GM19438 (cell line): ENCODE measurements around the gene AGPAT2.
A peak's percentile ranks its signal among the peaks of the same experiment; 100 is the strongest.

ENCODE experiments used
- ATAC-seq: cut with Tn5 transposase; IDR thresholded peaks from one replicate; pipeline ENCODE4 v1.9.1; 2021; ENCODE audit warnings: low read depth; ENCODE audit not compliant: unreplicated experiment

The AGPAT2 gene

GRCh38 chr9:136703276-136703860, 16.1 kb upstream of the AGPAT2 start:
- no peak for ATAC-seq

GRCh38 chr9:136701668-136702053, 14.4 kb upstream of the AGPAT2 start:
- ATAC-seq, result no peak

- ATAC-seq, result peak; percentile 76
Measured at GRCh38 chr9:136700959-136701667, 13.9 kb upstream of the AGPAT2 start.

- no peak for ATAC-seq
Measured at GRCh38 chr9:136700304-136700703, 13.0 kb upstream of the AGPAT2 start.

DNA sequence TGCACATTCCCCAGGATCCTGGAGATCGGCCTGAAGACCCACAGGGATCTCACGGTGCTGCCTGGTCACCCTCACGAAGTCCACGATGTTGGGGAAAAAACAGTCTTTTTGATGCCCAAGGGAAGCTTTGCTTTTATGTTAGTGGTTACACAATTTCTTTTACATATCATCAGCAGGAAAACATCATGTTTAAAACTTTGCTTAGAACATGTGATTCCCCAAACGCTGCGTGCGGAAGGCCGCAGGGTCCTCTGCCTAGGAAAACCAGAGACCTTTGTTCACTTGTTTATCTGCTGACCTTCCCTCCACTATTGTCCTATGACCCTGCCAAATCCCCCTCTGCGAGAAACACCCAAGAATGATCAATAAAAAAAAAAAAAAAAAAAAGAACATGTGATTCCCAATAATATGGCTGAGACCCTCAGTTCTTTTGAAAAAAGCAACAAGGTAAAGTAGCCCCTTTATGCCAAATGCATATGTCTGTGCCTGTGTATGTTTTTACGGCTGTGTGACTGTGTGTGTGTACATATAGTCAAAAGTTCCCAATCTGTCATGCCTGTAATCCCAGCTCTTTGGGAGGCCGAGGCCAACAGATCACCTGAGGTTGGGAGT, 11.5 kb upstream of the AGPAT2 start:
- ATAC-seq, result no peak

- ATAC-seq, result no peak
Measured at GRCh38 chr9:136697821-136698526, 10.7 kb upstream of the AGPAT2 start.

DNA sequence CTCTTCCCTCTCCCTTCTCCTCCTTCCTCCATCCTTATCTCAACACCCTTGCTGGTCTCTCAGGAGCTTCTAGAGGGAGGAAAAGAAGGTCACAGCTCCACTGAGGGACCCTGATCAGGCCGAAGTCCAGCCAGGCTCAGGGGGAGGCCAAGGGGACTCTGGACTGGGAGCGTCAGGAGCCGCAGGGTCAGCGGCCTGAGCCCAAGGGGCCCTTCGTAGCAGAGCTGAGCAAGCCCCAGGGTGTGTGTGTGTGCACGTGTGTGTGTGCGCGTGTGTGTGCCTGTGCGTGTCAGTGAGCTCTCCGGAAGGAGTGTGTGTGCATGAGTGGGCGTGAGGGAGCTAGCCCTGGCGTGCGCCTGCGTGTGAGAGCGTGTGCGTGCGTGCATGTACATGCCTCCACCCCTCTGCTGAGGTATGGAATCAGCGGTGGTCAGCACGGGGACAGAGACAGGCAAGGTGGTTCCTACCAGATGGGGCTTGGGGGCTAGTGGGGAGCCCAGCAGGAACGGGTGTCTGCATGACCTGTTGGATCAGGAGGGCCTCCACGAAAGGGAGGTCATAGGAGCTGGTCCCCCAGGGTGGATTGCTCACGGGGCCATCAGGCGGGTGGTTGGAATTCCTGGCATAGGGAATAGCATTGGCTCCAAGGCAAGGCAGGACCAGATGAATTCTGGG, 10.0 kb upstream of the AGPAT2 start:
- no peak for ATAC-seq

DNA sequence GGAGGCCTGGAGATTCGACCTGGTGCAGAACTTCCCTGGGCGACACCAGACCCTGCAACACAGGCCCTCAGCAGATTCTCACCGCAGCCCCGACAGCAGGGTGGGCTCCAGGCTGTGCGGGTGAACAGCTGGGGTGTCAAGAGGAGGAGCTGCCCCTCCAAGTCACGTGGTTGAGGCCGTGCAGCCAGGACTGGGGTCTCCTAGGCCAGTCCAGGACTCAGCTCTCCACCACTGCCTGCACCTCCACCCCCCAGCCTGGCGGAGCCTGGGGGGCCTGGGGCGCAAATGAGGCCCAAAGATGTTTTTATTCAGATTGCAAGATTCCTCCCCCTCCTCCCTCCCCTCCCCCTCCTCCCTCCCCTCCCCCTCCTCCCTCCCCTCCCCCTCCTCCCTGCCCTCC, 9.2 kb upstream of the AGPAT2 start:
- ATAC-seq, result no peak

GRCh38 chr9:136695955-136696354, 8.7 kb upstream of the AGPAT2 start:
- ATAC-seq, result no peak

GRCh38 chr9:136695435-136695895, 8.2 kb upstream of the AGPAT2 start:
- ATAC-seq, result no peak

DNA sequence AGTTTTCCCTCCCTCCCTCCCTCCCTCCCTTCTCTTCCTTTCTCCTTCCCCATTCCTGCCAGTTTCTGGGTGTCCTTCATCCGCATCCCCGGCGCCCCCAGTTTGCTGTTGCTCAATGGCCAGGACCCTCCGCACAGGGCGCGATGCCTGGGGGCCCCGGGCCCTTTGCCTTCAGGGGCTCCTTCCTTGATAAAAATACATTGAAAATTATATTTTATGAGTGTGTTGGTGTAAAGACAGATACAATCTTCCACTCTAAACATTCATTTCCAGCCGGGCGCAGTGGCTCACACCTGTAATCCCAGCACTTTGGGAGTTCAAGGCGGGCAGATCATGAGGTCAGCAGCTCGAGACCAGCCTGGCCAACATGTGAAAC, 7.6 kb upstream of the AGPAT2 start:
- no peak for ATAC-seq

DNA sequence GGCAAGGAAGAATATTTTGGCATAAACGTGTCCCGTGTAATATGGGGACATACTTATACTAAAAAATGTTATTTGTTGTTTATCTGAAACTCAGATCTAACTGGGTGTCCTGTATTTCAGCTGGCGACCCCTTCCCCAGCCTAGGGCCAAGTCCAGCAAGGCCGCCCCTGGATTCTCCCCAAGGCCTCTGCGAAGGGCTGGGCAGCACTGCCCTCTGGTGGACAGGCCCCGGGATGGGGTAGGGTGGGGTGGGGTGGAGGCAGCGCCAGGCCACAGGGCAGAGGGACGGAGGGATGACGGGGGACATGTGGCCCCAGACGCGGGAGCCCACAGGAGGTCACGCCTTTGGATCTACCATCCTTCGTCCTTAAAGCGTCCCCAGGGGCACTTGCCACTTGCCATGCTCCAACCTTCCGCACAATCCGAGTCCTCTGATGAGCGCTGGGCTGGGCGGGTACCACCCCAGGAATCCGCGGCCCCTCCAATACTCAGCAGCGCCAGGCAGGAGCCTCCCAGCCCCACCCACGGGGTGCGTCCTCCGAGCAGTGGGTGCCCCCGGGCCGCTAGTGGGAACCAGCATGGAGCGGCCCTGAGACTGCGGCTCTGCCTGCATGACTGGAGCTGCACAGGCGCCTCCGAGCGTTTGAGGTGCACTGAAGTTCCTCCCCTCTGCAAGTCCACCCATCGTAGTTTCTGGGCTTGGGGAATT, 7.1 kb upstream of the AGPAT2 start:
- ATAC-seq, result no peak

DNA sequence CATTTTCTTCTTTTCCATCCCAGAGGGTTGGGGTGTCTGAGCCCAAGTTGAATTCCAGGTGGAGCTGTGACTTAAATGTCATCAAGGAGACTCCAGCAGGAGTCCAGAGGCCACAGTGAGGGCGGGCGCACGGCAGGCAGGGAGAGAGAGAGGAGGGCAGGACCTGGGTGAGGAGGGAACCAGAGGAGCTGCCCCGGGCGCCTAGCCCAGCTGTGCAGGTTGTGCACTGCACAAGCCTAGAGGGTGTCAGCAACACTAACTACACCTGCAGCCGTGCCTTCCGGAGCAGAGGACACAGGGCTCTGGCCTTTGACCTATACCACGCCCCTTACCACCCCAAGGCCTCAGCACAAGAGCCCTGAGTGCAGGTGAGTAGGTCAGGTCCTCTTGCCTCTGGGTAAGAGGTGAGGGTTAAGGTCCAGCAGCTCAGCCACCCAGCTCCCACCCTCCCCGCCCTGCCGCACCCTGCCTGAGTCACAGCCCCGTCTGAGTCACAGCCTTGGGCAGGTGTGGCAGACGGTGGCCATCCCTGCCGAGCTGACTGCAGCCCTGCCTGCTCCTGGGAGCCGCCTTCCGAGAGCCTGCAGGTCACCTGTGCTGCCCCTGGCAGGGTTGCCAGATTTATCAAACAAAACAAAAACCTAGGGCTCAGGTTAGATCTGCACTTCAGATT, 6.4 kb upstream of the AGPAT2 start:
- ATAC-seq, result no peak

GRCh38 chr9:136693135-136693489, 5.9 kb upstream of the AGPAT2 start:
- ATAC-seq, result no peak

DNA sequence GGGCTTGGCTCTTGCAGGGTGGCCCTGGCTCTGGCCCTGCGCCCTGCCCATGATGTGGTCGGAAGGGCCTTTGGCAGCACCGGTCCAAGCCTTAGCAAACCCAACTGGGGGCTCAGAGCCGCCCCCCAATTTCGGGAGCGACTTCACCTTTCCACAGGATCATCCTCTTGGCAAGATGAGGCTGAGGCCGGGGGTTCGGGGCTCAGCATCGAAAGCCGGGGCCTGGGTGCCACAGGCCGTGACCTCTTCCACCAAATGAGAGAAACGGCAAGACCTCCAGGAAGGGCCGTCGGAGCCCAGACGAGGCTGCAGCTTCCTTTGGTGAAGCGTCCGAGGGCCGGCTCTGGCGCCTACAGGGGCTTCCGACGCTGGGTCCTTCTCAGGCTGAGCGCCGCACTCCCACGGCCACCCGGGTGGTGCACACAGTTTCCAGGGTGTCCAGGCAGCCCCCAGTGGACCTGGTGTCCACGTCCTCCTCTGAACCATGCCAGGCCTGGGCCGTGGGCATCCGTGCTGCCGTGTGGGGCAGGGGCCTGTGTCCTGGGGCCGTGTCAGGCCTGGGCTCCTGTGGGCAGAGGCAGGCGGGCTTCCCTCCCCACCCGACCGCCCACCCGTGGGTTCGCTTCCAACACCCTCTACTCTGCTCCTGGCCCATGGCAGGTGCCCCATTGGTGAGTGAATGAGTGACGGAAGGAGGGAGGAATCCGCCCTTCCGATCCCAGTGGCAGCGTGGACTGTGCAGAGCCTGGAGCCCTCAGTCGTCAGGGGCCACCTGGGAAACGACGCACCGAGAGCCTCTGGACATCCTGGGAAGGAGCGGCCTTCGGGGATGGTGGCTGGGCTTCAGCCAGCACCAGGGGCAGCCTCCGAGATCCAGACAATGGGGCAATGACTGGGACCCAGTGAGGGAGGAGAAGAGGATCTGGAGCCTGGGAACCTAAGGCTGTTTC, 5.2 kb upstream of the AGPAT2 start:
- ATAC-seq, result no peak

GRCh38 chr9:136691316-136692184, 4.3 kb upstream of the AGPAT2 start:
- no peak for ATAC-seq

DNA sequence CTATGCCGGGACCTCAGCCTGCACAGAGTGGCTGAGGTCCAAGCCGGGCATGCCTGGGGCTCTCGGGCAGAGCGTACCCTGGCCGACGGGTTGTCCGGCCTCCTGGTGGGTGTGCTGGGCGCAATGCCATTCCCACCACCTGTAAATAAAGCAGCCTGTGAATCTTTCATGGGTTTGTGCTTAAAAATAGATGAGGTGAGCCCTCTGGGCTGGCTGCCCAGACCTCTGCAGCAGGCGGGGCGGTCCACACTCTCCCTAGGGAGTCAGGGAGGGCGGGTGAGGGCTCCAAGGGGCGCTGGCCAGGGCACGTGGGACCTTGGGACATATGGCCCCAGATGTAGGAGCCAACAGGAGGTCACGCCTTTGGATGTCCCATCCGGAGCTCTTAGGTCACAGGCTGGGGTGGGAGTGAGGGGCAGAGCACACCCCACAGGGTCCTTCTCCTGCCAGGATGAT, 3.6 kb upstream of the AGPAT2 start:
- ATAC-seq, result no peak
